SH-SY5Y (cell line): ENCODE results near the gene SORD.

ENCODE experiments used
- GATA2 ChIP-seq: IDR thresholded peaks from 2 replicates; pipeline ENCODE4 v1.6.1; 2011; ENCODE audit warnings: mild to moderate bottlenecking, low read depth, low read length
- GATA3 ChIP-seq: IDR thresholded peaks from 2 replicates; pipeline ENCODE4 v1.6.1; 2011; ENCODE audit warnings: low read depth, mild to moderate bottlenecking, low read length, moderate library complexity

DNA sequence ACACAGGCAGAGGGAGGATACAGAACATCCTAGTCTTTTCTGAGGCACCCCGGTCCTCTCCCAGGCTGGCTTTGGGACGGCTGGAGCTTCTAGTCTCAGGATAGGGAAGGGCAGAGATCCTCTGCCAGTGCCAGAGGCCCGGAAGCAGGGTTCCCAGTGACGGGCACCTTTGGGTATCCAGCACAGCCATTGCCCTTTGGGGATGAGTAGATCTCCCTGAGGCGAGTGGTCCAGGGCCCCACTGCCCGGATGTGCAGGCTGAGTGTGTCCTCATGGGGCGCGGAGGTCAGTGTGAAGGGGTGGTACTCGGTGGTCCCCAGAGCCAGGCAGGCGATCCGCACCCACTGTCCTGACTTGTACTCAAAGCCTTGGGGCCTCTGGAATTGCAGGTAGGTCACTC is 72.7 kb downstream of the SORD start:
- TF ChIP-seq GATA3 (no peak), GATA2 (no peak)
